ENCODE results near the gene GMDS.

GMDS gene

GRCh38 chr6:1775441-1775840 is 470.0 kb downstream of the GMDS start:
- no peak for TF ChIP-seq EZH2phosphoT487 (IDR thresholded peaks at IDR 0.05; ENCODE audit: borderline replicate concordance)
- TF ChIP-seq CTCF (conservative IDR thresholded peaks at IDR 0.05; ENCODE audit: low read length) = no peak
- H3F3A ChIP-seq (ENCODE audit: low read depth) = no peaks in the 10 kb centered on the region
- no peak overlapping the region for H3K9ac ChIP-seq (ENCODE audit: low read depth, low read length, poor library complexity, severe bottlenecking)
- no peaks in the 10 kb centered on the region for H4K20me1 ChIP-seq (ENCODE audit: insufficient read depth, low read length, poor library complexity, severe bottlenecking)
- no peaks in the 10 kb centered on the region for H3K27me3 ChIP-seq (ENCODE audit: insufficient read depth, low read length, poor library complexity, severe bottlenecking)
- H3K4me3 ChIP-seq (ENCODE audit: low read length, poor library complexity, severe bottlenecking) = no peak overlapping the region
- no peaks in the 10 kb centered on the region for H3K79me2 ChIP-seq (ENCODE audit: insufficient read depth, low read length)
- H3K4me2 ChIP-seq (ENCODE audit: low read depth, low read length, poor library complexity, severe bottlenecking) = no peak overlapping the region
- H3K36me3 ChIP-seq (ENCODE audit: insufficient read depth, low read length) = no peaks in the 10 kb centered on the region
- H3K4me1 ChIP-seq (ENCODE audit: insufficient read depth, low read length, poor library complexity, severe bottlenecking) = peaks cover 46% of the 10 kb centered on the region
- no peaks in the 10 kb centered on the region for H3K9me2 ChIP-seq (replicated peaks; ENCODE audit: low read depth, low read length)
- H2AFZ ChIP-seq (ENCODE audit: low read length) = no peak overlapping the region
- no peaks in the 10 kb centered on the region for H3K9me3 ChIP-seq (ENCODE audit: insufficient read depth, low read depth, low read length)

GRCh38 chr6:1774226-1774915 is 471.0 kb downstream of the GMDS start:
- peaks cover 44% of the 10 kb centered on the region for H3K4me1 ChIP-seq (ENCODE audit: insufficient read depth, low read length, poor library complexity, severe bottlenecking)
- H3K9ac ChIP-seq (ENCODE audit: low read depth, low read length, poor library complexity, severe bottlenecking) = no peak overlapping the region
- no peaks in the 10 kb centered on the region for H3K79me2 ChIP-seq (ENCODE audit: insufficient read depth, low read length)
- H2AFZ ChIP-seq (ENCODE audit: low read length) = no peak overlapping the region
- no peaks in the 10 kb centered on the region for H4K20me1 ChIP-seq (ENCODE audit: insufficient read depth, low read length, poor library complexity, severe bottlenecking)
- no peaks in the 10 kb centered on the region for H3K9me3 ChIP-seq (ENCODE audit: insufficient read depth, low read depth, low read length)
- H3K4me3 ChIP-seq (ENCODE audit: low read length, poor library complexity, severe bottlenecking) = no peak overlapping the region
- no peaks in the 10 kb centered on the region for H3K9me2 ChIP-seq (replicated peaks; ENCODE audit: low read depth, low read length)
- H3F3A ChIP-seq (ENCODE audit: low read depth) = no peaks in the 10 kb centered on the region
- TF ChIP-seq EZH2phosphoT487 (IDR thresholded peaks at IDR 0.05; ENCODE audit: borderline replicate concordance) (no peak), CTCF (conservative IDR thresholded peaks at IDR 0.05; ENCODE audit: low read length) (no peak)
- no peak overlapping the region for H3K4me2 ChIP-seq (ENCODE audit: low read depth, low read length, poor library complexity, severe bottlenecking)
- no peaks in the 10 kb centered on the region for H3K27me3 ChIP-seq (ENCODE audit: insufficient read depth, low read length, poor library complexity, severe bottlenecking)
- H3K36me3 ChIP-seq (ENCODE audit: insufficient read depth, low read length) = no peaks in the 10 kb centered on the region

- Histone ChIP-seq H3K9me3 (ENCODE audit: insufficient read depth, low read depth, low read length) (no peaks in the 10 kb centered on the region), H3K9ac (ENCODE audit: low read depth, low read length, poor library complexity, severe bottlenecking) (no peak overlapping the region), H3K9me2 (replicated peaks; ENCODE audit: low read depth, low read length) (no peaks in the 10 kb centered on the region), H3F3A (ENCODE audit: low read depth) (no peaks in the 10 kb centered on the region), H2AFZ (ENCODE audit: low read length) (no peak overlapping the region), H4K20me1 (ENCODE audit: insufficient read depth, low read length, poor library complexity, severe bottlenecking) (no peaks in the 10 kb centered on the region), H3K79me2 (ENCODE audit: insufficient read depth, low read length) (no peaks in the 10 kb centered on the region), H3K4me1 (ENCODE audit: insufficient read depth, low read length, poor library complexity, severe bottlenecking) (peaks cover 45% of the 10 kb centered on the region), H3K4me3 (ENCODE audit: low read length, poor library complexity, severe bottlenecking) (no peak overlapping the region), H3K4me2 (ENCODE audit: low read depth, low read length, poor library complexity, severe bottlenecking) (no peak overlapping the region), H3K27me3 (ENCODE audit: insufficient read depth, low read length, poor library complexity, severe bottlenecking) (no peaks in the 10 kb centered on the region), H3K36me3 (ENCODE audit: insufficient read depth, low read length) (no peaks in the 10 kb centered on the region)
- TF ChIP-seq EZH2phosphoT487 (IDR thresholded peaks at IDR 0.05; ENCODE audit: borderline replicate concordance) (no peak), CTCF (conservative IDR thresholded peaks at IDR 0.05; ENCODE audit: low read length) (no peak)
These were observed 471.7 kb downstream of the GMDS start for GRCh38 chr6:1773700-1774099.

Data from Loucy (cell line).